Prostate gland (tissue), 2 donors: ENCODE measurements around the gene CPA1. TPM values are rescaled to one million over a fixed set of nuclear protein-coding genes. Genes with fewer than 3 reads are reported as not detected.

ENCODE experiments used
- DNase-seq: peaks from one replicate; pipeline ENCODE4 v3.0.0-alpha.2; 2019; ENCODE audit warnings: low spot score
- H3K27ac ChIP-seq, 2 donors: fragments of 200-600 bp; sonication (generic); 2 replicates each; pipeline ENCODE4 v1.5.1; 2017 to 2019
- H3K27me3 ChIP-seq: fragments of 200-600 bp; sonication (generic); replicated peaks from 2 replicates; pipeline ENCODE4 v1.5.1; 2019; ENCODE audit not compliant: insufficient read depth
- H3K36me3 ChIP-seq, 2 donors: fragments of 200-600 bp; sonication (generic); 1 replicate in 1 of 2; 2 replicates in 1 of 2; pipeline versions ENCODE4 v1.5.1 to v1.8.1; 2017 to 2019
- H3K4me1 ChIP-seq: fragments of 200-600 bp; sonication (generic); replicated peaks from 2 replicates; pipeline ENCODE4 v1.5.1; 2019
- H3K4me3 ChIP-seq, 2 donors: fragments of 200-600 bp; sonication (generic); 2 replicates each; pipeline ENCODE4 v1.5.1; 2017 to 2019
- H3K9me3 ChIP-seq: fragments of 200-600 bp; sonication (generic); 2 replicates; pipeline ENCODE4 v1.5.1; 2017
- CTCF ChIP-seq, 4 experiments: fragments of 200-600 bp in 2 of 4; fragments of 450-650 bp in 2 of 4; sonication (generic) in 2 of 4; IDR thresholded peaks; 1 replicate in 3 of 4; 2 replicates in 1 of 4; pipeline ENCODE4 v1.5.1; 2016 to 2019; ENCODE audit warnings: antibody characterized with exemption in 4 of 4, mild to moderate bottlenecking in 2 of 4, moderate library complexity in 2 of 4
- POLR2A ChIP-seq: fragments of 450-650 bp; IDR thresholded peaks from one replicate; pipeline ENCODE4 v1.6.1; 2016; ENCODE audit warnings: antibody characterized with exemption, mild to moderate bottlenecking
- POLR2AphosphoS5 ChIP-seq: sonication (generic); formaldehyde crosslinking; IDR thresholded peaks from one replicate; pipeline ENCODE4 v1.6.1; 2017; ENCODE audit warnings: antibody characterized with exemption
- WGBS: methylation state at CpG from one replicate; pipeline ENCODE4 v1.1.5; 2018; 5-methylcytosine and 5-hydroxymethylcytosine counted together
- intact Hi-C: fragments of 100-400 bp; cut with DNase I; formaldehyde crosslinking; loops from one replicate; pipeline ENCODE4 v1.14.2; 2022
- total RNA-seq, 2 donors: library from RNA; depleted of rRNA; stranded (reverse); fragments of >200 nt; gene quantifications; one replicate each; pipeline ENCODE4 v1.1.0, GENCODE V29; 2016

CPA1 gene
- total RNA-seq, 2 donors from 2014 or later: 0.14 TPM; not detected in 1

DNA sequence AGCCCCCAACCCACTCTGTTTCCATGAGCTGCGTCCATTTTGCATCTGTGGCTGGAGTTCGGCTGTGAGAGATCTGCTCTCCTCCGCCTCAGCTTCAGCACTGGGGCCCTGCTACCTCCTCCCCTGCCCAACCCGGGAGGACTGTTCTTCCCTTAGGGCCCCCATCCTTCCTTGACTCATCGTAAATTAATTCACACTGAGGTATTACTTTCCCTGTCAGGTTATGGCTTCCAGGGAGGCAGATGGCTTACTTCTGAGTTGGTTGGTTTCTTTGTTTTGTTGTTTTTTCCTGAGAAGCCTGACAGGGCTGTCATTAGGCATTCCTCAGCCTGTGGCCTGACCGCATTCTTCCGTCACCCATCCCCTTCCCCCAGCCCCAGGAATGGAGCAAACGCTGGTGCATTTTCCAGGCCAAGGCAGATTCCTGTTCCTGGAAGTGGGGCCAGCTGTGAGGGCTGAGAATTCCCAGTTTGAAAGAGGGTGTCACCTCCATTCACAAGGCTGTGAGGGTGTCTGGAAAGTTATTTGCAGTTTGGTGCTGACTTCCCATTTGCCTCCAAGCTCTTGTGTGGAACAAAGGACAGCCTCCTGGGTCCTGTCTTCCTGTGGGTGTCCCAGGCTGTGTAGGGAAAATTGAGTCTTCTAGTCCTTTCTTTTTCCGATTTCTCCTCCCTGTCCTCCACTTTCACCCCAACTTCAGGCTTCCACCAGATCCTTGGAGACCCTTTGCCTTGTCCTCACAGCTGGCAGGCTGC lies 24.0 kb upstream of the CPA1 start:
- no peak overlapping the region for H3K4me3 ChIP-seq
- H3K27ac ChIP-seq: peak overlapping the region; percentile 53 to 66
- H3K36me3 ChIP-seq: no peaks in the 10 kb centered on the region
- H3K27me3 ChIP-seq: no peaks in the 10 kb centered on the region
- no peaks in the 10 kb centered on the region for H3K4me1 ChIP-seq
- 20% methylated on average over 9 of the region's 9 CpGs for WGBS
- peaks cover 4% of the 10 kb centered on the region for H3K9me3 ChIP-seq
- intact Hi-C loops: no loop called here
- DNase-seq: peak; percentile 26
- TF ChIP-seq POLR2A (no peak), CTCF (IDR thresholded peaks at IDR 0.05) (no peak), POLR2AphosphoS5 (peak; percentile 41)

DNA sequence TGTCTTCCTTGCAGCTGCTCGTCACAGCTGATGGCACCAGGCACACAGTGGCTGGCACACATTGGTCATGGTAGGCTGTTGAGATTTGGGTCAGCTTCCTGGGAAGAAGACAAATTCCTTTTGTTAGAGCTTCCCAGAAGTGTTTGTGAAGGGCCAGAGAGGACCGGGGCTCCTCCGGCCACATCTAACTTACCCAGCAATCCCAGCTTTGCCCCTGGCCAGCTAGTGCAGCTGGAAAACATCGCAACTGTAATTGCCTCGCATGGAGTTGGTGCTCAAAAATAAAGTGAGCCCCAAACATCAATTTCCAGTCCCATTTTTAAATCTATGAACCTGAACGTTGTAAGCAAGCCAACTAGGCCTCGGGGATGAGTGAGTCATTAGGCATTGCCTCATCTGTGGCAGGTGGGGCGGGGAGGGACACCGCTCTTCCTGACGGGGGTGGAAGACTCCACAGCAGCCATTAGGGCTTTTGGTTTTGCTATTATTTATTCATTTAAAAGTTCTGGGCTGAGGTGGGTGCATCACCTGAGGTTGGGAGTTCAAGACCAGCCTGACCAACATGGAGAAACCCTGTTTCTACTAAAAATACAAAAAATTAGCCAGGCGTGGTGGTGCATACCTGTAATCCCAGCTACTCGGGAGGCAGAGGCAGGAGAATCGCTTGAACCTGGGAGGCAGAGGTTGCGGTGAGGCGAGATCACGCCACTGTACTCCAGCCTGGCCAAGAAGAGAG lies 23.2 kb upstream of the CPA1 start:
- DNase-seq: peak; percentile 60
- TF ChIP-seq POLR2A (no peak), POLR2AphosphoS5 (peak; percentile 58)
- Histone ChIP-seq H3K27me3 (no peaks in the 10 kb centered on the region), H3K4me3 (no peak overlapping the region), H3K27ac (peak overlapping the region; percentile 53 to 66), H3K36me3 (no peaks in the 10 kb centered on the region), H3K4me1 (no peaks in the 10 kb centered on the region), H3K9me3 (peaks cover 4% of the 10 kb centered on the region)
- WGBS: 62% methylated on average over 16 of the region's 16 CpGs
- intact Hi-C loops: no loop called here

- H3K27me3 ChIP-seq: no peaks in the 10 kb centered on the region
- no peak for TF ChIP-seq POLR2AphosphoS5
- no peak for TF ChIP-seq POLR2A
- TF ChIP-seq CTCF (IDR thresholded peaks at IDR 0.05): no peak
- H3K36me3 ChIP-seq: no peaks in the 10 kb centered on the region
- H3K9me3 ChIP-seq: peaks cover 4% of the 10 kb centered on the region
- no peak overlapping the region for H3K27ac ChIP-seq
- intact Hi-C loops: no loop called here
- DNase-seq: no peak
- WGBS: 92% methylated on average over 4 of the region's 4 CpGs
- no peaks in the 10 kb centered on the region for H3K4me1 ChIP-seq
- no peak overlapping the region for H3K4me3 ChIP-seq
These were observed 21.8 kb upstream of the CPA1 start for GRCh38 chr7:130358471-130358870.

DNA sequence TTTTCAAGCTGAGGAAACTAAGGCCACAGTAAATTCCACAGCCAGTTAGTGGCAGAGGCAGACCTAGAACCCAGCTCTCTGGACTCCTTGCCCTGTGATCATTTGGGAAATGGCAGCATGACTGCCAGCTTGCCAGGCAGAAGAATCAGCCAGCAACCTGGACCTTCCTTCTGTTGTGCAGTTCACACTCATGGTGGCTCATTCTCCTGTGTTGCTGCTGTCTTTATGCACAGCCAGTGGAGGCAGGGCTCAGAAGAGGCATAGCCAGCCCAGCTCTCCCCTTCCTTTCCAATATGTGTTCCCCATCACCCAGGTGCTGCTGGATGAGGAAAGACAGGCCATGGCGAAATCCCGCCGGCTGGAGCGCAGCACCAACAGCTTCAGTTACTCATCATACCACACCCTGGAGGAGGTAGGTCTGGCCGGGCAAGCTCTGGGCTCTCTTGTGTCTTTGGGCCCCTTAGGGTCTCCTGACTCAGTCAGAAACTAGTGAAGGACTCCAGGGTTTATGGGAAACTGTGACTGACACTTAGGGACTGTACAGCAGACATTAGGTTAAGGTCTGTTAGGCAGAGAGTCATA lies 20.9 kb upstream of the CPA1 start:
- intact Hi-C loops: no loop called here
- H3K27ac ChIP-seq: no peak overlapping the region
- peaks cover 4% of the 10 kb centered on the region for H3K9me3 ChIP-seq
- H3K4me3 ChIP-seq: no peak overlapping the region
- DNase-seq: no peak
- no peaks in the 10 kb centered on the region for H3K4me1 ChIP-seq
- TF ChIP-seq POLR2A: no peak
- no peak for TF ChIP-seq CTCF (IDR thresholded peaks at IDR 0.05)
- no peak for TF ChIP-seq POLR2AphosphoS5
- no peaks in the 10 kb centered on the region for H3K27me3 ChIP-seq
- 96% methylated on average over 5 of the region's 5 CpGs for WGBS
- H3K36me3 ChIP-seq: no peaks in the 10 kb centered on the region

DNA sequence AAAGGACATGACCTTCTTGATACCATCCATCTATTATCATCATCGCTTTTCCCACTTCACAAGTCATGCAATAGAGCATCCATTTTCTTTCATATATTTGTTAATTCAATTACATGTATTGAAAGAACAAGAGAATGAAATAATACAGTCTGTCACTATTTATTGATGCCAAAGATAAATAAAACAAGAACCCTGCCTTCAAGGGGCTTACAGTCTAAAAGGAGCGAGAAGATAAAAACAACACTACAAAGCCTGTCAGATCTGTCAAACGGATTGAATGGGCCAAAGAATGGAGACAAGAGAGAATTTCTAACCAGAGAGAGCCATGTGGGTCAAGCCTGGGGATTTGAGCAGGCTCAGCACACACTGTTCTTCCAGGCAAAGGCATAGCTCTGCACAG lies 19.8 kb upstream of the CPA1 start:
- Histone ChIP-seq H3K36me3 (no peaks in the 10 kb centered on the region), H3K4me3 (no peak overlapping the region), H3K9me3 (peaks cover 4% of the 10 kb centered on the region), H3K27me3 (no peaks in the 10 kb centered on the region), H3K27ac (no peak overlapping the region), H3K4me1 (no peaks in the 10 kb centered on the region)
- no peak for DNase-seq
- 90% methylated on average over 3 of the region's 3 CpGs for WGBS
- TF ChIP-seq POLR2AphosphoS5 (no peak), POLR2A (no peak), CTCF (IDR thresholded peaks at IDR 0.05) (no peak)
- intact Hi-C loops: no loop called here
